HG03342 (cell line): ENCODE data around the gene MEIS2.

ENCODE experiments used
- ATAC-seq: cut with Tn5 transposase; IDR thresholded peaks from one replicate; pipeline ENCODE4 v1.9.1; 2021; ENCODE audit warnings: mild to moderate bottlenecking, moderate library complexity; ENCODE audit not compliant: unreplicated experiment

The MEIS2 gene

GRCh38 chr15:36967929-36968328 lies 132.4 kb downstream of the MEIS2 start:
- no peak for ATAC-seq

GRCh38 chr15:36966708-36967107 lies 133.6 kb downstream of the MEIS2 start:
- ATAC-seq: no peak

GRCh38 chr15:36965570-36966342 lies 134.6 kb downstream of the MEIS2 start:
- no peak for ATAC-seq

GRCh38 chr15:36964626-36965025 lies 135.7 kb downstream of the MEIS2 start:
- ATAC-seq: no peak

- no peak for ATAC-seq
These were observed 138.4 kb downstream of the MEIS2 start for GRCh38 chr15:36961956-36962355.

GRCh38 chr15:36960947-36961227 lies 139.5 kb downstream of the MEIS2 start:
- no peak for ATAC-seq

GRCh38 chr15:36960179-36960946 lies 140.0 kb downstream of the MEIS2 start:
- ATAC-seq: no peak

- ATAC-seq: no peak
These were observed 140.6 kb downstream of the MEIS2 start for GRCh38 chr15:36959746-36960145.

GRCh38 chr15:36958606-36959005 lies 141.7 kb downstream of the MEIS2 start:
- ATAC-seq: no peak

- ATAC-seq: no peak
These were observed 145.9 kb downstream of the MEIS2 start for GRCh38 chr15:36954486-36954885.

GRCh38 chr15:36953346-36953745 lies 147.0 kb downstream of the MEIS2 start:
- no peak for ATAC-seq

- no peak for ATAC-seq
These were observed 148.6 kb downstream of the MEIS2 start for GRCh38 chr15:36951731-36952247.

GRCh38 chr15:36950371-36950770 lies 150.0 kb downstream of the MEIS2 start:
- no peak for ATAC-seq

GRCh38 chr15:36948982-36949381 lies 151.4 kb downstream of the MEIS2 start:
- no peak for ATAC-seq

- no peak for ATAC-seq
These were observed 153.2 kb downstream of the MEIS2 start for GRCh38 chr15:36947035-36947719.

- ATAC-seq: no peak
These were observed 155.9 kb downstream of the MEIS2 start for GRCh38 chr15:36944442-36944841.

GRCh38 chr15:36943508-36944361 lies 156.6 kb downstream of the MEIS2 start:
- ATAC-seq: no peak

- ATAC-seq: no peak
These were observed 158.0 kb downstream of the MEIS2 start for GRCh38 chr15:36942248-36942827.

- no peak for ATAC-seq
These were observed 158.6 kb downstream of the MEIS2 start for GRCh38 chr15:36941798-36942197.

- ATAC-seq: no peak
These were observed 159.6 kb downstream of the MEIS2 start for GRCh38 chr15:36940636-36941260.
